Measurements from ENCODE around the gene RAB40B. TPM values are rescaled to one million over a fixed set of nuclear protein-coding genes. Genes with fewer than 3 reads are reported as not detected.

The RAB40B gene
- total RNA-seq, 2 experiments from 2014 or later: 0.42 to 0.52 TPM

DNA sequence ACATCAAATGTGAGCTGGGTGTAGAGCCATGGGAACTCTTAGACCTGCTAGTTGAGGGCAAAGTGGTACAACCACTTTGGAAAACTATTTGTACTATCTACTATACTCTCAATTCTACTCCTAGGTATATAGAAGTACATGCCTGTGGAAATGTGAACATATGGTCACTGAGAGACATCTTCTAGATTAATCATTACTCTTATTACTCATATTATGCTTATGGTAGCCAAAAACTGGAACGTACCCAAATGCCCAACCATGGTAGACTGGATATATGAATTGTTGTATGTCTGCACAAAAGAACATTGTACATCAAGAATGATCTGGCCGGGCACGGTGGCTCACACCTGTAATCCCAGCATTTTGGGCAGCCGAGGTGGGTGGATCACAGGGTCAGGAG, 53.0 kb downstream of the RAB40B start:
- Mint-ChIP-seq H3K4me3 (peak overlapping the region; percentile 80), H3K4me1 (ENCODE audit: low read depth) (peaks cover 30% of the 10 kb centered on the region), H3K36me3 (ENCODE audit: low read depth) (peaks cover 19% of the 10 kb centered on the region), H3K27me3 (ENCODE audit: low read depth) (no peaks in the 10 kb centered on the region), H3K9me3 (no peaks in the 10 kb centered on the region), H3K27ac (no peak overlapping the region)
- intact Hi-C loops (cut with micrococcal nuclease): loop anchor here (5.0 kb wide), 2 partner anchors 52 to 72 kb away; partner anchors contain the start of genes FN3KRP and RAB40B
- CTCF ChIA-PET: no interaction called here
- no peak for DNase-seq

DNA sequence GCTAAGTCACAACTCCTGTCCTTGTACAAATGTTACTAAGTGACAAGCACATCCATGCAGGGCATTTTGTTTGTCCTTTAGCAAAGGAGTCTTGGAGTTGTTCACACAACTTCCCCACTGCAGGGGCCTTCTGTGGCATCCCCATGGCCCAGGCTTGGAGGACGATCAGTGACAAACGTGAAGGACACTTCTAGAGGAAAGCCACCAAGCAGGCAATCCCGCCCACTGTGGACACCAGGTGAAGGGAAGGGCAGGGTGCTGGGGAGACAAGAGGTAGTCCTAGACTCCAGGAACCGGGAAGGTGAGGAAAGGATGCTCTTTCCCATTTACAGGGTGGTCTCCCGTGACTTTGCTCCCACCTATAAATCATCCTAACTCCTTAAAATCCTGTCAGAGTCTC, 54.4 kb downstream of the RAB40B start:
- H3K4me1 Mint-ChIP-seq (ENCODE audit: low read depth): peaks cover 38% of the 10 kb centered on the region
- no peak for DNase-seq
- H3K27me3 Mint-ChIP-seq (ENCODE audit: low read depth): no peaks in the 10 kb centered on the region
- H3K9me3 Mint-ChIP-seq: no peaks in the 10 kb centered on the region
- intact Hi-C loops (cut with micrococcal nuclease): no loop called here
- H3K4me3 Mint-ChIP-seq: no peak overlapping the region
- peaks cover 27% of the 10 kb centered on the region for H3K36me3 Mint-ChIP-seq (ENCODE audit: low read depth)
- CTCF ChIA-PET: no interaction called here
- no peak overlapping the region for H3K27ac Mint-ChIP-seq

DNA sequence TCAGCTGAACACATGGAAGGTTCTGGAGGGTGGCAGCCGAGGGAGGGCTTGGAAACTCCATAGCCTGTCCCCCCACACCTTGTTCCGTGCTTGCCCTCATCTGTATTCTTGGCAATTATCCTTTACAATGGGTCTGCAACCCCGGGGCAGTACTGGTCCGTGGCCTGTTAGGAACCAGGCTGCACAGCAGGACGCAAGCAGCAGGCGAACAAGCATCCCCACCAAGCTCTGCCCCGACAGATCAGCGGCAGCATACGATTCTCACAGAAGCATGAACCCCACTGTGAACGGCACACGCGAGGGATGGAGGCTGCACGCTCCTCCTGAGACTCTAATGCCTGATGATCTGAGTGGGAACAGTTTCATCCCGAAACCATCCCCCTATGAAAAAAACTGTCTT, 56.5 kb downstream of the RAB40B start:
- CTCF ChIA-PET: no interaction called here
- Mint-ChIP-seq H3K36me3 (ENCODE audit: low read depth) (peaks cover 35% of the 10 kb centered on the region), H3K4me3 (no peak overlapping the region), H3K27ac (no peak overlapping the region), H3K27me3 (ENCODE audit: low read depth) (no peaks in the 10 kb centered on the region), H3K9me3 (peaks cover 5% of the 10 kb centered on the region), H3K4me1 (ENCODE audit: low read depth) (peaks cover 46% of the 10 kb centered on the region)
- no peak for DNase-seq
- intact Hi-C loops (cut with micrococcal nuclease): no loop called here

DNA sequence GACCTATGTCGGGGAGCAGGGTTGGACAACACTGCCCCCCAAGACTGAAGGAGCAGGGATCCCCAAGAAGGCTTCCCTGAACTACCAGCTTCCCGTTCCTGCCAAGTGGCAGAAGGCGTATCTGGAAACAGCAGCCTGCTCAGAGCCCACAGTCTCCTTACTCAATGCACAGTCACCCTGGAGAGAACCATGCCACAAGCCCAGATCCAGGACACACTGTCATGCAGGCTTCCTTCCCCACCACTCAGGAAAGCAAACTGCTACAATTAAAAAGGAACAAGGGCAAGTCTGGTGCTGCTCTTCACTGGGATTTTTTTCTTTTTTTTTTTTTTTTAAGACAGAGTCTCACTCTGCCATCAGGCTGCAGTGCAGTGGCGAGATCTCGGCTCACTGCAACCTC, 58.5 kb downstream of the RAB40B start:
- Mint-ChIP-seq H3K27me3 (ENCODE audit: low read depth) (no peaks in the 10 kb centered on the region), H3K27ac (no peak overlapping the region), H3K4me3 (no peak overlapping the region), H3K4me1 (ENCODE audit: low read depth) (peaks cover 33% of the 10 kb centered on the region), H3K9me3 (peaks cover 8% of the 10 kb centered on the region), H3K36me3 (ENCODE audit: low read depth) (peaks cover 41% of the 10 kb centered on the region)
- DNase-seq: no peak
- intact Hi-C loops (cut with micrococcal nuclease): no loop called here
- CTCF ChIA-PET: no interaction called here

- Mint-ChIP-seq H3K4me3 (no peak overlapping the region), H3K36me3 (ENCODE audit: low read depth) (peaks cover 43% of the 10 kb centered on the region), H3K9me3 (peaks cover 8% of the 10 kb centered on the region), H3K4me1 (ENCODE audit: low read depth) (peaks cover 35% of the 10 kb centered on the region), H3K27me3 (ENCODE audit: low read depth) (no peaks in the 10 kb centered on the region), H3K27ac (no peak overlapping the region)
- no peak for DNase-seq
- intact Hi-C loops (cut with micrococcal nuclease): no loop called here
- CTCF ChIA-PET: no interaction called here
These were observed 58.9 kb downstream of the RAB40B start for GRCh38 chr17:82639628-82640027.

- no peak for DNase-seq
- Mint-ChIP-seq H3K9me3 (peaks cover 8% of the 10 kb centered on the region), H3K4me3 (no peak overlapping the region), H3K27ac (no peak overlapping the region), H3K4me1 (ENCODE audit: low read depth) (peaks cover 34% of the 10 kb centered on the region), H3K27me3 (ENCODE audit: low read depth) (no peaks in the 10 kb centered on the region), H3K36me3 (ENCODE audit: low read depth) (peaks cover 42% of the 10 kb centered on the region)
- intact Hi-C loops (cut with micrococcal nuclease): no loop called here
- CTCF ChIA-PET: no interaction called here
These were observed 60.2 kb downstream of the RAB40B start for GRCh38 chr17:82638183-82638773.

DNA sequence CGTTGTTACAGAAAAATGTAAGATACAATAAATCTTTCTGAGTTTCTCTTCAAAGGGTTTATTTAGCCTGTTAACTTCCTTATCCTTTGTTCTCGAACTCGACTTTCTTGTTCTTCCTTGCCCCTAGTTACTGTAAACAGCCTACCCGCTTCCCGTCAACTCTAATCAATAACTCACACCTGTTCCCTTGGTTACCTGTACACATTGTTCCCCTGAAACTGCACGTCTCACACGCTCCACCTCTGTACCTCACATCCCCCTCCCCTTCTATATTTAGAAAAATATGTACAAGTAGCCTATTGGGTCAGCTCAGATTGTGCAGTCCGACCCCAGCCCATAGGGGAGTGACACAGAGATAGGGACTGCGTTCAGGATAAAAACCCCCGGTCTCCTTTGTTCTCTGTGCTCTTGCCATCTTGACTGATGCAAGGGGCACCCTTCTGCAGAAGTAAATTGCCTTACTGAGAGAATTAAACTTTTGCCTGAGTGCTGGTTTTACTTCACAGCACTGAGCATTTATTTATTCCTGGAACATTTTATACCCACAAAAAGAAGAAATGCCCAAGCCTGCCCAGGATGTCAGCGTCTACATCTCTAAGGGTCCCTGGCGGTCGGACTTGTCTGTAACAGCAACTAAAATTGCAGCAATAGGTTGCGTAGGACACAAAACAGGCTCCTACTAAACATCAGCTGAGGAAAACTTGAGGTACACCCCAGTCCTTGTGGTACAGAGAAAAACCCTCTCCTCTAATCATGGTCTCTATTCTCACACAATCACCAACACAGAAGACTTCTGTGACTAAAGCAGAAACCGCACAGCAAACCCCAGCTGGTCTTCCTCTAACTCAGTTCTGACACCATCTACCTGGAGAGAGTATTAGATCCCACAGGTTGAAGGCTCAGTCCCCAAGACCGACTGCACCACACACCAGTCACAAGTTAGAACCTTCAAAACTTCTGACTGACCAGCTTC, 61.6 kb downstream of the RAB40B start:
- no peak overlapping the region for H3K4me3 Mint-ChIP-seq

DNA sequence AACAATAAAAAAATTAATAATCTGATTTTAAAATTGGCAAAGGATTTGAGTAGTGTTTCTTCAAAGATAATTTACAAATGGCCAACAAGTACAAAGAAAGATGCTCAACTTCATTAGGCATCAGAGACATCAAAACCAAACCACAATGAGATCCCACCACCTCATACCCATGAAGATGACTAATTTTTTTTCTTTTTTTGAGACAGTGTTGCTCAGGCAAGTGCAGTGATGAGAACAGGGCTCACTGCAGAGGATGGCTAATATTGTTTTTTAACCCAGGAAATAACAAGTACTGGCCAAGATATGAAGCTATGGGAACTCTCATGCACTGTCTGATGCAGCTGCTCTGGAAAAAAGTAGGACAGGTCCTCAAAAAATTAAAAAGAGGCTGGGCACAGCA, 65.2 kb downstream of the RAB40B start:
- Mint-ChIP-seq H3K27me3 (ENCODE audit: low read depth) (no peaks in the 10 kb centered on the region), H3K4me1 (ENCODE audit: low read depth) (peaks cover 19% of the 10 kb centered on the region), H3K36me3 (ENCODE audit: low read depth) (peaks cover 24% of the 10 kb centered on the region), H3K9me3 (peaks cover 8% of the 10 kb centered on the region), H3K27ac (peak overlapping the region; percentile 41), H3K4me3 (no peak overlapping the region)
- intact Hi-C loops (cut with micrococcal nuclease): no loop called here
- CTCF ChIA-PET: no interaction called here
- no peak for DNase-seq

More for the DNA sequence above, 61.6 kb downstream of the RAB40B start:
- peaks cover 8% of the 10 kb centered on the region for H3K9me3 Mint-ChIP-seq
- intact Hi-C loops (cut with micrococcal nuclease): no loop called here
- H3K36me3 Mint-ChIP-seq (ENCODE audit: low read depth): peaks cover 36% of the 10 kb centered on the region
- no peaks in the 10 kb centered on the region for H3K27me3 Mint-ChIP-seq (ENCODE audit: low read depth)
- no peak overlapping the region for H3K27ac Mint-ChIP-seq
- peaks cover 32% of the 10 kb centered on the region for H3K4me1 Mint-ChIP-seq (ENCODE audit: low read depth)
- no peak for DNase-seq
- CTCF ChIA-PET: no interaction called here

DNA sequence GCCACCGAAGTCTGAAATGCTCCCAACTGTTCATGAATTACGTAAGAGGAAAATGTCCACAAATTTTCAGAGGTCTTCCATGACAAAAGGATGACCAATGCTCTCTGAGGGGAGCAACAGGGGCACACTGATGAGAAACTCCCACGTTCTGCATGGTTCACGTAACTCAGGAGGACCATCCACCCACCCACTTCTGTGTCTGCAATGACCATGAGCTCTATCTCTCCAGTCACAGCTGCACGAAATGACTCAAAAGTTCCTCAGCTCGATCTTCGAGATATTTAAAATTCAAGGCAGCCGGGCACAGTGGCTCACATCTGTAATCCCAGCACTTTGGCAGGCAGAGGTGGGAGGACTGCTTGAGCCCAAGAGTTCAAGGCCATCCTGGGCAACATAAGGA, 66.0 kb downstream of the RAB40B start:
- peaks cover 8% of the 10 kb centered on the region for H3K9me3 Mint-ChIP-seq
- H3K36me3 Mint-ChIP-seq (ENCODE audit: low read depth): peaks cover 25% of the 10 kb centered on the region
- intact Hi-C loops (cut with micrococcal nuclease): no loop called here
- H3K4me1 Mint-ChIP-seq (ENCODE audit: low read depth): peaks cover 17% of the 10 kb centered on the region
- H3K4me3 Mint-ChIP-seq: no peak overlapping the region
- no peak for DNase-seq
- H3K27ac Mint-ChIP-seq: no peak overlapping the region
- CTCF ChIA-PET: no interaction called here
- no peaks in the 10 kb centered on the region for H3K27me3 Mint-ChIP-seq (ENCODE audit: low read depth)

DNA sequence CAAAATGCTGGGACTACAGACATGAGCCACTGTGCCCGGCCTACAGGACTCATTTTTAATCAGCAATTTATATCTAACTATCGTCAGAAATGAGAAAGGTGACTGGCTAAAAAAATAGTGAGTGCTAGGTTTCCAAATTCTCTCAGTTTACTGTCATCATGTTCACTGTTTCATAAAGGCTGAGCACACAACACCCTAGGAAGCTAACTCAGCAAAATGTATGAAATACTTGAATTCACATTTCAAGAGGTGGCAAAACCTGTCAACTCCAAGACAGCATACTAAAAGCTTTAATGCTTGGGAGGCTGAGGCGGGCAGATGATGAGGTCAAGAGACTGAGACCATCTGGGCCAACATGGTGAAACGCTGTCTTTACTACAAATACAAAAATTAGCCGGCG, 67.0 kb downstream of the RAB40B start:
- intact Hi-C loops (cut with micrococcal nuclease): no loop called here
- no peaks in the 10 kb centered on the region for H3K27me3 Mint-ChIP-seq (ENCODE audit: low read depth)
- CTCF ChIA-PET: interaction anchor here (0.5 kb wide), 1 partner anchor 259 kb away, joined by 5 read pairs; no protein-coding TSS in a partner anchor
- H3K36me3 Mint-ChIP-seq (ENCODE audit: low read depth): peaks cover 17% of the 10 kb centered on the region
- DNase-seq: no peak
- H3K4me1 Mint-ChIP-seq (ENCODE audit: low read depth): peaks cover 12% of the 10 kb centered on the region
- no peaks in the 10 kb centered on the region for H3K9me3 Mint-ChIP-seq
- H3K27ac Mint-ChIP-seq: no peak overlapping the region
- H3K4me3 Mint-ChIP-seq: no peak overlapping the region

- DNase-seq: no peak
- intact Hi-C loops (cut with micrococcal nuclease): no loop called here
- CTCF ChIA-PET: no interaction called here
- H3K4me1 Mint-ChIP-seq (ENCODE audit: low read depth): peaks cover 9% of the 10 kb centered on the region
- no peak overlapping the region for H3K4me3 Mint-ChIP-seq
- no peaks in the 10 kb centered on the region for H3K9me3 Mint-ChIP-seq
- H3K27me3 Mint-ChIP-seq (ENCODE audit: low read depth): no peaks in the 10 kb centered on the region
- peaks cover 15% of the 10 kb centered on the region for H3K36me3 Mint-ChIP-seq (ENCODE audit: low read depth)
- H3K27ac Mint-ChIP-seq: no peak overlapping the region
These were observed 68.3 kb downstream of the RAB40B start for GRCh38 chr17:82630212-82630611.

DNA sequence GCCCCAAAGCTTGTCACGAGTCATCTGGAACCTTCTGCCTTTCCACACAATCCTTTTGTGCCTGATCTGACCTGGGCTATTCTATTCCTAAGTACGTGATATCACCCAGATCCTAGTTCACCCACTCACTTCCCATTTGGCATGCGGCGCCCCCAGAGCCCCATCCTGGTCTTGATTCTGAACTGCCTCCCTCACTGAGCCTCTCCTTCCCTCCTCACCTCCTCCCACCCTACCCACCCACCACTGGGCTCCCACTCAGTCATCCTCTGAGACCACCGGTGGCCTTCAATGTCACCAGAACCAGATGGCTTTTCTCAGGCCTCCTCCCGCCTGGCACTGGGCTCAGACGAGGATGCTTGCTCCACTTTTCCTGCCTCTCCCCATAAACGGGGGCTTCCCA, 68.8 kb downstream of the RAB40B start:
- CTCF ChIA-PET: no interaction called here
- Mint-ChIP-seq H3K27ac (no peak overlapping the region), H3K36me3 (ENCODE audit: low read depth) (peaks cover 16% of the 10 kb centered on the region), H3K27me3 (ENCODE audit: low read depth) (no peaks in the 10 kb centered on the region), H3K4me3 (no peak overlapping the region), H3K9me3 (no peaks in the 10 kb centered on the region), H3K4me1 (ENCODE audit: low read depth) (peaks cover 8% of the 10 kb centered on the region)
- intact Hi-C loops (cut with micrococcal nuclease): no loop called here
- no peak for DNase-seq

GRCh38 chr17:82627405-82627804, 71.1 kb downstream of the RAB40B start:
- CTCF ChIA-PET: no interaction called here
- intact Hi-C loops (cut with micrococcal nuclease): no loop called here
- Mint-ChIP-seq H3K36me3 (ENCODE audit: low read depth) (peaks cover 14% of the 10 kb centered on the region), H3K27ac (no peak overlapping the region), H3K4me3 (no peak overlapping the region), H3K9me3 (no peaks in the 10 kb centered on the region), H3K27me3 (ENCODE audit: low read depth) (no peaks in the 10 kb centered on the region), H3K4me1 (ENCODE audit: low read depth) (no peaks in the 10 kb centered on the region)
- no peak for DNase-seq

Data from activated naive CD4-positive, alpha-beta T cell treated with anti-CD3 and anti-CD28 coated beads for 36 hours (primary cell).